CD14-positive monocyte (primary cell): ENCODE measurements around the gene B4GALNT3. TPM values are rescaled to one million over a fixed set of nuclear protein-coding genes. Genes with fewer than 3 reads are reported as not detected.

Experiments used
- DNase-seq, 3 donors: peaks; one replicate each; pipeline ENCODE4 v3.0.0-alpha.2; 2011 to 2022
- H2AFZ ChIP-seq: 2 replicates; pipeline ENCODE4 v1.6.0; 2012; ENCODE audit warnings: mild to moderate bottlenecking, low read depth, low read length, inconsistent platforms; ENCODE audit not compliant: insufficient read depth, poor library complexity, severe bottlenecking
- H3K27ac ChIP-seq, 2 donors: 1 replicate in 1 of 2; 2 replicates in 1 of 2; pipeline ENCODE4 v1.5.1; 2012 to 2013; ENCODE audit warnings: low read length in 2 of 2, control low read depth in 1 of 2, inconsistent platforms in 1 of 2, low read depth in 1 of 2, mild to moderate bottlenecking in 1 of 2
- H3K27me3 ChIP-seq, 2 donors: one replicate each; pipeline versions ENCODE4 v1.6.0 to v1.6.1; 2011 to 2013; ENCODE audit warnings: low read length in 2 of 2; ENCODE audit not compliant: control insufficient read depth in 2 of 2, insufficient read depth in 2 of 2
- H3K36me3 ChIP-seq, 2 donors: replicated peaks in 1 of 2; 1 replicate in 1 of 2; 2 replicates in 1 of 2; pipeline versions ENCODE4 v1.5.1 to v1.6.1; 2012 to 2013; ENCODE audit warnings: low read length in 2 of 2, control low read depth in 1 of 2, inconsistent platforms in 1 of 2, mild to moderate bottlenecking in 1 of 2; ENCODE audit not compliant: insufficient read depth in 2 of 2, control insufficient read depth in 1 of 2
- H3K4me1 ChIP-seq, 2 donors: 1 replicate in 1 of 2; 2 replicates in 1 of 2; pipeline versions ENCODE4 v1.5.1 to v1.6.1; 2012 to 2013; ENCODE audit warnings: low read length in 2 of 2, control low read depth in 1 of 2, inconsistent platforms in 1 of 2, mild to moderate bottlenecking in 1 of 2, moderate library complexity in 1 of 2; ENCODE audit not compliant: insufficient read depth in 2 of 2, control insufficient read depth in 1 of 2
- H3K4me2 ChIP-seq: replicated peaks from 2 replicates; pipeline ENCODE3; 2012; ENCODE audit warnings: low read length, moderate library complexity, mild to moderate bottlenecking; ENCODE audit not compliant: poor library complexity, severe bottlenecking; ENCODE audit errors: extremely low read depth
- H3K4me3 ChIP-seq, 3 experiments: fragments of 200-600 bp in 1 of 3; sonication (generic) in 1 of 3; replicated peaks in 1 of 3; 1 replicate in 2 of 3; 2 replicates in 1 of 3; pipeline ENCODE4 v1.5.1; 2011 to 2013; ENCODE audit warnings: low read length in 3 of 3, mild to moderate bottlenecking in 3 of 3, control low read depth in 2 of 3, low read depth in 2 of 3, inconsistent platforms in 1 of 3, moderate library complexity in 1 of 3
- H3K79me2 ChIP-seq: 2 replicates; pipeline ENCODE4 v1.6.0; 2012; ENCODE audit warnings: mild to moderate bottlenecking, control low read depth, inconsistent platforms, low read length, moderate library complexity; ENCODE audit not compliant: insufficient read depth
- H3K9ac ChIP-seq: 2 replicates; pipeline ENCODE4 v1.6.0; 2017; ENCODE audit warnings: low read length, mild to moderate bottlenecking; ENCODE audit not compliant: insufficient read depth, poor library complexity, severe bottlenecking
- H3K9me3 ChIP-seq, 2 donors: replicated peaks in 1 of 2; 1 replicate in 1 of 2; 2 replicates in 1 of 2; pipeline versions ENCODE4 v1.5.1 to v1.6.1; 2012 to 2013; ENCODE audit warnings: low read length in 2 of 2, control low read depth in 1 of 2; ENCODE audit not compliant: control insufficient read depth in 1 of 2, insufficient read depth in 1 of 2
- H4K20me1 ChIP-seq: 2 replicates; pipeline ENCODE4 v1.6.0; 2012; ENCODE audit warnings: mild to moderate bottlenecking, low read length, control low read depth, moderate library complexity; ENCODE audit not compliant: insufficient read depth
- H3K27ac Mint-ChIP-seq, 7 donors: one replicate each; pipeline ENCODE4 v1.8.0; 2020; ENCODE audit warnings: mild to moderate bottlenecking in 7 of 7, mixed read lengths in 7 of 7, moderate library complexity in 6 of 7, inconsistent platforms in 2 of 7
- H3K27me3 Mint-ChIP-seq, 3 donors: one replicate each; pipeline ENCODE4 v1.8.0; 2021 to 2022; ENCODE audit warnings: low read depth in 3 of 3, mild to moderate bottlenecking in 3 of 3, mixed read lengths in 3 of 3, moderate library complexity in 3 of 3, inconsistent platforms in 1 of 3
- H3K36me3 Mint-ChIP-seq, 2 donors: one replicate each; pipeline ENCODE4 v1.8.0; 2020; ENCODE audit warnings: mixed read lengths in 2 of 2, inconsistent platforms in 1 of 2, mild to moderate bottlenecking in 1 of 2
- H3K4me1 Mint-ChIP-seq: one replicate; pipeline ENCODE4 v1.8.0; 2020; ENCODE audit warnings: mild to moderate bottlenecking, mixed read lengths
- H3K4me3 Mint-ChIP-seq, 2 donors: one replicate each; pipeline ENCODE4 v1.8.0; 2020; ENCODE audit warnings: mild to moderate bottlenecking in 2 of 2, mixed read lengths in 2 of 2, moderate library complexity in 1 of 2
- H3K9me3 Mint-ChIP-seq, 7 donors: one replicate each; pipeline ENCODE4 v1.8.0; 2020 to 2022; ENCODE audit warnings: mixed read lengths in 7 of 7, mild to moderate bottlenecking in 6 of 7, moderate library complexity in 6 of 7, inconsistent platforms in 2 of 7
- CTCF ChIP-seq: fragments of 200-600 bp; IDR thresholded peaks from one replicate; pipeline ENCODE4 v1.8.0; 2022; ENCODE audit warnings: antibody characterized with exemption, mild to moderate bottlenecking
- WGBS: methylation state at CpG from one replicate; pipeline ENCODE4 v1.1.5; 2013; ENCODE audit warnings: missing lambda C conversion rate; ENCODE audit not compliant: insufficient coverage; 5-methylcytosine and 5-hydroxymethylcytosine counted together
- intact Hi-C, 2 donors: fragments of 100-400 bp; cut with micrococcal nuclease; formaldehyde crosslinking; loops; one replicate each; pipeline versions ENCODE4 v1.15.0 to v1.15.1; 2023
- polyA plus RNA-seq, 3 donors: library from polyadenylated mRNA; depleted of rRNA in 1 of 3; unstranded in 2 of 3; stranded (reverse) in 1 of 3; fragments of 300-500 nt in 2 of 3; fragments of >200 nt in 1 of 3; fragmentation: Illumina TruSeq in 2 of 3; gene quantifications; 1 replicate in 2 of 3; 2 replicates in 1 of 3; pipeline ENCODE4 v1.2.3, GENCODE V29; 2012 to 2021

Gene B4GALNT3
- polyA plus RNA-seq, 3 donors = 0.09 to 0.10 TPM; not detected in 1

- DNase-seq = no peak
- intact Hi-C loops = loop anchor here in 1 of 2 donors (5.0 kb wide), 1 partner anchor 91 kb away; no protein-coding TSS in a partner anchor
- Histone ChIP-seq H3K9me3 (peaks cover 4 to 14% of the 10 kb centered on the region in 2 donors), H3K4me2 (no peak overlapping the region), H2AFZ (no peak overlapping the region), H3K4me3 (no peak overlapping the region), H4K20me1 (no peaks in the 10 kb centered on the region), H3K4me1 (peaks cover 3 to 10% of the 10 kb centered on the region in 2 donors), H3K36me3 (no peaks in the 10 kb centered on the region), H3K9ac (no peak overlapping the region), H3K27me3 (peaks cover 26 to 37% of the 10 kb centered on the region in 2 donors), H3K79me2 (no peaks in the 10 kb centered on the region), H3K27ac (no peak overlapping the region)
- H3K27ac Mint-ChIP-seq = no peak overlapping the region
- H3K36me3 Mint-ChIP-seq = peaks cover 0 to under 1% of the 10 kb centered on the region in 2 donors
- TF ChIP-seq CTCF = no peak
- no peak overlapping the region for H3K4me3 Mint-ChIP-seq
- WGBS = 100% methylated on average over 2 of the region's 2 CpGs
- H3K27me3 Mint-ChIP-seq = peaks cover 37 to 49% (median 40%) of the 10 kb centered on the region in 3 donors
- H3K4me1 Mint-ChIP-seq = peaks cover 6% of the 10 kb centered on the region
- H3K9me3 Mint-ChIP-seq = peaks cover 4 to 15% (median 10%) of the 10 kb centered on the region in 7 donors
Measured at GRCh38 chr12:455821-456220, 3.9 kb upstream of the B4GALNT3 start.

- no peak for DNase-seq
- Histone ChIP-seq H4K20me1 (no peaks in the 10 kb centered on the region), H3K9ac (no peak overlapping the region), H3K4me1 (peaks cover 3 to 13% of the 10 kb centered on the region in 2 donors), H3K4me2 (no peak overlapping the region), H3K4me3 (no peak overlapping the region), H3K27me3 (peaks cover 45 to 56% of the 10 kb centered on the region in 2 donors), H3K36me3 (no peaks in the 10 kb centered on the region), H3K27ac (no peak overlapping the region), H3K9me3 (peaks cover 4 to 29% of the 10 kb centered on the region in 2 donors), H3K79me2 (no peaks in the 10 kb centered on the region), H2AFZ (no peak overlapping the region)
- Mint-ChIP-seq H3K4me1 (peaks cover 10% of the 10 kb centered on the region), H3K36me3 (peaks cover 0 to 3% of the 10 kb centered on the region in 2 donors), H3K4me3 (peak overlapping the region in 1 of 2 donors; percentile 66), H3K9me3 (peaks cover 4 to 17% (median 10%) of the 10 kb centered on the region in 7 donors), H3K27me3 (peaks cover 51 to 65% (median 52%) of the 10 kb centered on the region in 3 donors), H3K27ac (no peak overlapping the region)
- WGBS = 93% methylated on average over 4 of the region's 4 CpGs
- TF ChIP-seq CTCF = no peak
- intact Hi-C loops = loop anchor here in 1 of 2 donors (5.0 kb wide), 1 partner anchor 90 kb away; no protein-coding TSS in a partner anchor
Measured at GRCh38 chr12:457676-458075, 2.1 kb upstream of the B4GALNT3 start.
